Inflammatory macrophage (primary cell): ENCODE data around the gene NXPH1.
A peak's percentile ranks its signal among the peaks of the same experiment; 100 is the strongest.

Source experiments
- DNase-seq, 2 donors: peaks; one replicate each; pipeline ENCODE4 v3.0.0-alpha.2; 2020 to 2022

Gene NXPH1

GRCh38 chr7:8436965-8437364 lies 3.6 kb downstream of the NXPH1 start:
- peak in 1 of 2 donors; percentile 9 for DNase-seq

GRCh38 chr7:8437606-8438005 lies 4.2 kb downstream of the NXPH1 start:
- DNase-seq: no peak

- no peak for DNase-seq
Measured at GRCh38 chr7:8440670-8441069, 7.3 kb downstream of the NXPH1 start.

GRCh38 chr7:8441106-8441965 lies 7.9 kb downstream of the NXPH1 start:
- no peak for DNase-seq

GRCh38 chr7:8442051-8442813 lies 8.8 kb downstream of the NXPH1 start:
- no peak for DNase-seq

GRCh38 chr7:8442814-8443304 lies 9.4 kb downstream of the NXPH1 start:
- peak; percentile 29 to 40 for DNase-seq

GRCh38 chr7:8443576-8444467 lies 10.4 kb downstream of the NXPH1 start:
- DNase-seq: no peak

GRCh38 chr7:8444468-8444769 lies 11.0 kb downstream of the NXPH1 start:
- DNase-seq: no peak

GRCh38 chr7:8453535-8453934 lies 20.1 kb downstream of the NXPH1 start:
- DNase-seq: no peak

GRCh38 chr7:8455426-8455825 lies 22.0 kb downstream of the NXPH1 start:
- no peak for DNase-seq

GRCh38 chr7:8462309-8462708 lies 28.9 kb downstream of the NXPH1 start:
- no peak for DNase-seq

- DNase-seq: no peak
Measured at GRCh38 chr7:8465338-8465737, 31.9 kb downstream of the NXPH1 start.

GRCh38 chr7:8480527-8480926 lies 47.1 kb downstream of the NXPH1 start:
- no peak for DNase-seq

GRCh38 chr7:8481096-8481495 lies 47.7 kb downstream of the NXPH1 start:
- no peak for DNase-seq

GRCh38 chr7:8481752-8482446 lies 48.5 kb downstream of the NXPH1 start:
- peak; percentile 65 to 68 for DNase-seq

GRCh38 chr7:8490391-8491045 lies 57.1 kb downstream of the NXPH1 start:
- DNase-seq: no peak

GRCh38 chr7:8491106-8491505 lies 57.7 kb downstream of the NXPH1 start:
- no peak for DNase-seq

- no peak for DNase-seq
Measured at GRCh38 chr7:8491544-8492489, 58.4 kb downstream of the NXPH1 start.

GRCh38 chr7:8499128-8499527 lies 65.7 kb downstream of the NXPH1 start:
- DNase-seq: no peak

GRCh38 chr7:8500286-8500685 lies 66.9 kb downstream of the NXPH1 start:
- DNase-seq: no peak

- no peak for DNase-seq
Measured at GRCh38 chr7:8507566-8507965, 74.2 kb downstream of the NXPH1 start.
